Heart left ventricle (tissue), 13 donors: Measurements from ENCODE around the gene GIPC3.

Experiments
- POLR2A ChIP-seq, 2 donors: fragments of 450-650 bp; IDR thresholded peaks; one replicate each; pipeline ENCODE4 v1.6.1; 2017; ENCODE audit warnings: antibody characterized with exemption in 2 of 2, mild to moderate bottlenecking in 2 of 2, moderate library complexity in 2 of 2
- TF ChIP-seq, protein P1 (sequence below), 12 donors: fragments of 200-600 bp; sonication (generic) in 4 of 12; IDR thresholded peaks; one replicate each; pipeline versions ENCODE4 v1.5.0 to v1.8.0; 2018 to 2022; ENCODE audit warnings: antibody characterized with exemption in 12 of 12, mild to moderate bottlenecking in 5 of 12
- donor health status: ischemic (EF 13 %, LVEDD 7.1; RV severe dilation, severe dysfunction).
- donor health status: DM: no; HTN: yes; CAD: no.
- donor health status: DM: no; HTN: no; CAD: no.
- donor health status: ischemic (EF 25% LVEDD 6.9; RV normal size, moderate dysfunction).
- donor health status: ischemic (EF 25% LVEDD 5.7; RV mildly dilated, moderate dysfunction).
- donor health status: ischemic (EF 35%, LVEDD 5.7; RV mildly dilated, moderate dysfunction).
- donor health status: nonischemic (EF 11% LVEDD 7.7; RV severe dilation, severe dysfunction).
- donor health status: DM: yes; HTN: yes; CAD: no.
- donor health status: PGD.
- donor health status: ischemic (EF 29% LVEDD 5.4; RV normal size, mild dysfunction).
- donor health status: nonischemic (EF 23%, LVEDD 6.1; RV moderate dilation, normal function).

DNA sequence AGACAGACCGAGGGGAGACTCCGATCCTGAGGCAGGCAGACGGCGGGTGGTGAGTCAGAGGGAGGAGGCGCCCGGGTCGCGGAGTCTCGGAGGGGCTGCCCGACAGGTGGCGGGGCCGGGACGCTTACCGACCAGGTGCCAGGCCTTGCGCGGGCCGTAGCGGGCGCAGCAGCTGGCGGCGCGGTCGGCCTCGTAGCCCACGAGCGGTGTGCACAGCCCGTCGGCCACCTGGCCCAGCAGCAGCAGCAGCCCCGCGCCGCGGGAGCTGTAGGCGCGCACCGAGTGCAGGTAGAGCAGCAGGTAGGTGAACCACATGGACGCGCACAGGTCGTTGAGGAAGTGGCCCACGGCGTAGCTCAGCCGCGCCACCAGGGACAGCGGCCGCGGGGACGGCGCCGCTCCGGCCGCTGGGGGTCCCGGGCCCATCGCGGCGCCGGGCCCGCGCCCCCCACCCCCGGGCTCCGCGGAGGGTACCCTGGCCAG lies 28.3 kb upstream of the GIPC3 start:
- TF ChIP-seq, protein P1, sequence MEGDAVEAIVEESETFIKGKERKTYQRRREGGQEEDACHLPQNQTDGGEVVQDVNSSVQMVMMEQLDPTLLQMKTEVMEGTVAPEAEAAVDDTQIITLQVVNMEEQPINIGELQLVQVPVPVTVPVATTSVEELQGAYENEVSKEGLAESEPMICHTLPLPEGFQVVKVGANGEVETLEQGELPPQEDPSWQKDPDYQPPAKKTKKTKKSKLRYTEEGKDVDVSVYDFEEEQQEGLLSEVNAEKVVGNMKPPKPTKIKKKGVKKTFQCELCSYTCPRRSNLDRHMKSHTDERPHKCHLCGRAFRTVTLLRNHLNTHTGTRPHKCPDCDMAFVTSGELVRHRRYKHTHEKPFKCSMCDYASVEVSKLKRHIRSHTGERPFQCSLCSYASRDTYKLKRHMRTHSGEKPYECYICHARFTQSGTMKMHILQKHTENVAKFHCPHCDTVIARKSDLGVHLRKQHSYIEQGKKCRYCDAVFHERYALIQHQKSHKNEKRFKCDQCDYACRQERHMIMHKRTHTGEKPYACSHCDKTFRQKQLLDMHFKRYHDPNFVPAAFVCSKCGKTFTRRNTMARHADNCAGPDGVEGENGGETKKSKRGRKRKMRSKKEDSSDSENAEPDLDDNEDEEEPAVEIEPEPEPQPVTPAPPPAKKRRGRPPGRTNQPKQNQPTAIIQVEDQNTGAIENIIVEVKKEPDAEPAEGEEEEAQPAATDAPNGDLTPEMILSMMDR (IDR thresholded peaks at IDR 0.05), result peak in 3 of 12 donors; percentile 7 to 18 (median 11)
- no peak for TF ChIP-seq POLR2A (IDR thresholded peaks at IDR 0.05)
